D721Med (cell line): ENCODE results near the gene SBF2.

Experiments used
- DNase-seq: peaks from one replicate; pipeline ENCODE4 v3.0.0; 2011; ENCODE audit warnings: low spot score; ENCODE audit not compliant: insufficient read length
- FAIRE-seq: peaks from 2 replicates; lab custom pipeline; 2011; peaks lifted over from hg19 to GRCh38; lab: Jason Lieb, UNC
- CTCF ChIP-seq: IDR thresholded peaks from 2 replicates; pipeline ENCODE4 v1.5.1; 2012; ENCODE audit warnings: mild to moderate bottlenecking, control low read depth; ENCODE audit not compliant: insufficient read depth; ENCODE audit errors: missing control alignments

Gene SBF2

DNA sequence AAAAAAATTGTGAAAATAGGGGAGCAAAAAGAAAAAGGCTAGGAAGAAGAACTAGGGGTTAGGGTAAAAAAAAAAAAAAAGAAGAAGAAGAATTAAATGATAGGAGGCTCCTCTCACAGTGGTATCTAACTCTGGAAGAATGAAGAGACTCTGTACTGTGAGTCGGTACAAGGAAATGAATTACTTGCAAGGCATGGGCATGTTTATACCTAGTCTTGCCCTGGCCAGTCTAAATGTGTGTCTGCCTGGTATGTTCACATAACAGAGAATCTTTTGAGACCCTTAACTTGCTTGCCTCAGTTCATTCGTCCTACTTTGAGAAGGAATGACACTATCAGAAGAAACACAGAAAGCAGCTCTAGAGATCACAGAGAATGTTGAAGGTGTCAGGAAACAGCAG, 470.6 kb downstream of the SBF2 start:
- TF ChIP-seq CTCF: no peak
- DNase-seq: no peak
- no peak for FAIRE-seq

DNA sequence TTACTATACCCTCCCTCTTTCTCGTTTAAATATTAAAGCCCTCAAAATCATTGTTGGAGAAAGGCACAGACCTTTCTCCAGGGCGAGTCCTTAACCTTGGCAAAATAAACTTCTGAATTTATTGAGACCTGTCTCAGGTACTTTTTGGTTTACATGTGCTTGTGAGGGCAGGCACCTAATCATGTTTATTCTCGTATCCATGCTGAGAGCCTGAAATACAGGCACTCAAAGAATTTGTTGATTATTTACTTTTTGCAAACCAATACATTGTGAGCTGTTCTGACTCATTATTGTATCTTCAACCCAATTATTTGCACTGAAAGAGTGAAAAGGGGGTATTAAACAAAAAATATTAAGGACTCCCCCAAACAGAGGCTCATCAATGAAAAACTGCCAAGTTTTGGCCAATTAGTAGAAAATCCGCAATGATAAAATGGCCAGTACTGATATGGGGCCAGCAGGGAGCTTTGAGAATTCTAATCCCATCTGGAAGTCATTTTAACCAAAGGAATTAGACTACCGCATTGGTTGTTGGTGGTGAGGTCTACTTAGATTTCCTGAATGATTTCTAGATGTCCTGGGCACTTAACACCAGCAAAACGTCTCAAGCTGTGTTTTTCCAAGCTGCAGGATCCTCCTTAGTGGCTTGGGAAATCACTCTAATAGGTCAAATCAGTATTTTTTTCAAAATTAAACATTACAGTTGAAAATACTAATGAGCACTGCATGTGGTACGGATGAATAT, 472.8 kb downstream of the SBF2 start:
- DNase-seq (no peak), FAIRE-seq (no peak)
- no peak for TF ChIP-seq CTCF

GRCh38 chr11:9820260-9820659, 473.8 kb downstream of the SBF2 start:
- DNase-seq: no peak
- FAIRE-seq: no peak
- no peak for TF ChIP-seq CTCF

- DNase-seq (no peak), FAIRE-seq (no peak)
- no peak for TF ChIP-seq CTCF
Observed at GRCh38 chr11:9817191-9817590, 476.8 kb downstream of the SBF2 start.

GRCh38 chr11:9815486-9816136, 478.4 kb downstream of the SBF2 start:
- DNase-seq (no peak), FAIRE-seq (no peak)
- no peak for TF ChIP-seq CTCF

DNA sequence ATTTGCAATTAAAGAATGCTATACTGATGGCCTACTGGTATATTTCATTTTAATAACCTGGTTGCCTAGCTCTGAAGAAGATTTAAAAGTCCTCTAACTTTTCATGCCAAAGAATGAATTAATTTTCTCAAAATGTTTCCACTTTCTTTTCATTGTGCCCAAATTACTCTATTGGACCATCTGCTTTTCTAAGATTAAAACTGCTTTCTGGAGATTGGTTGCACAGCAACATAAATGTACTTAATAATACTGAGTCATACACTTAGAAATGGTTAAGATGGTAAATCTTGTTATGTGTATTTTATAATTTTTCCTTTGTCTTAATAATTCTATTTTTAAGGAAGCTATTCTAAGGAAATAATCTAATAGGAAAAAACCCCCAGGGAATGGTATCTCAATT, 479.9 kb downstream of the SBF2 start:
- FAIRE-seq: no peak
- TF ChIP-seq CTCF: no peak
- no peak for DNase-seq

- FAIRE-seq: no peak
- no peak for DNase-seq
- TF ChIP-seq CTCF: no peak
Observed at GRCh38 chr11:9808943-9809342, 485.1 kb downstream of the SBF2 start.
